PC-9 (cell line): Measurements from ENCODE around the gene OR3A3.

Source experiments
- CTCF ChIP-seq: fragments of 200-600 bp; sonication (generic); conservative IDR thresholded peaks from 2 replicates; pipeline ENCODE4 v1.6.1; 2017; ENCODE audit warnings: mixed run types, antibody characterized with exemption, mild to moderate bottlenecking, moderate library complexity
- EZH2 ChIP-seq: fragments of 200-600 bp; sonication (generic); IDR thresholded peaks from 2 replicates; pipeline ENCODE4 v1.8.0; 2017; ENCODE audit warnings: antibody characterized with exemption, low read depth

GRCh38 chr17:3418222-3418621 is 7.1 kb downstream of the OR3A3 start:
- TF ChIP-seq CTCF (no peak), EZH2 (no peak)
